ENCODE results near the gene APC2.
A peak's percentile ranks its signal among the peaks of the same experiment; 100 is the strongest.

APC2 gene

GRCh38 chr19:1470305-1471009, 20.5 kb downstream of the APC2 start:
- in situ Hi-C loops (cut with MboI; ENCODE audit: low sequenced_read_pairs, unreplicated experiment): no loop called here
- TF ChIP-seq CTCF (IDR thresholded peaks at IDR 0.05; ENCODE audit: borderline replicate concordance, control extremely low read depth, extremely low read depth, insufficient read depth, missing control alignments): no peak
- DNase-seq (ENCODE audit: low spot score): peak; percentile 83

- no peak for DNase-seq (ENCODE audit: low spot score)
- in situ Hi-C loops (cut with MboI; ENCODE audit: low sequenced_read_pairs, unreplicated experiment): no loop called here
- TF ChIP-seq CTCF (IDR thresholded peaks at IDR 0.05; ENCODE audit: borderline replicate concordance, control extremely low read depth, extremely low read depth, insufficient read depth, missing control alignments): no peak
Observed at GRCh38 chr19:1471010-1471514, 21.1 kb downstream of the APC2 start.

GRCh38 chr19:1471515-1472160, 21.7 kb downstream of the APC2 start:
- in situ Hi-C loops (cut with MboI; ENCODE audit: low sequenced_read_pairs, unreplicated experiment): no loop called here
- TF ChIP-seq CTCF (IDR thresholded peaks at IDR 0.05; ENCODE audit: borderline replicate concordance, control extremely low read depth, extremely low read depth, insufficient read depth, missing control alignments): no peak
- DNase-seq (ENCODE audit: low spot score): no peak

- TF ChIP-seq CTCF (IDR thresholded peaks at IDR 0.05; ENCODE audit: borderline replicate concordance, control extremely low read depth, extremely low read depth, insufficient read depth, missing control alignments): no peak
- no peak for DNase-seq (ENCODE audit: low spot score)
- in situ Hi-C loops (cut with MboI; ENCODE audit: low sequenced_read_pairs, unreplicated experiment): no loop called here
Observed at GRCh38 chr19:1472231-1473084, 22.5 kb downstream of the APC2 start.

- in situ Hi-C loops (cut with MboI; ENCODE audit: low sequenced_read_pairs, unreplicated experiment): no loop called here
Observed at GRCh38 chr19:1473085-1473851, 23.3 kb downstream of the APC2 start.

More at GRCh38 chr19:1473085-1473851, 23.3 kb downstream of the APC2 start:
- TF ChIP-seq CTCF (IDR thresholded peaks at IDR 0.05; ENCODE audit: borderline replicate concordance, control extremely low read depth, extremely low read depth, insufficient read depth, missing control alignments): no peak
- DNase-seq (ENCODE audit: low spot score): no peak

All from GM13976 (cell line).